ENCODE results near the gene PXDN. TPM values are rescaled to one million over a fixed set of nuclear protein-coding genes. Genes with fewer than 3 reads are reported as not detected.

Gene PXDN
- total RNA-seq, 2 donors from 2014 or later: 9.5 to 20.0 TPM

- H3K27me3 ChIP-seq: no peaks in the 10 kb centered on the region
- H3K9ac ChIP-seq (ENCODE audit: low read depth in 2 of 2, low read length in 2 of 2): no peak overlapping the region
- DNase-seq: no peak
- TF ChIP-seq, protein P1, sequence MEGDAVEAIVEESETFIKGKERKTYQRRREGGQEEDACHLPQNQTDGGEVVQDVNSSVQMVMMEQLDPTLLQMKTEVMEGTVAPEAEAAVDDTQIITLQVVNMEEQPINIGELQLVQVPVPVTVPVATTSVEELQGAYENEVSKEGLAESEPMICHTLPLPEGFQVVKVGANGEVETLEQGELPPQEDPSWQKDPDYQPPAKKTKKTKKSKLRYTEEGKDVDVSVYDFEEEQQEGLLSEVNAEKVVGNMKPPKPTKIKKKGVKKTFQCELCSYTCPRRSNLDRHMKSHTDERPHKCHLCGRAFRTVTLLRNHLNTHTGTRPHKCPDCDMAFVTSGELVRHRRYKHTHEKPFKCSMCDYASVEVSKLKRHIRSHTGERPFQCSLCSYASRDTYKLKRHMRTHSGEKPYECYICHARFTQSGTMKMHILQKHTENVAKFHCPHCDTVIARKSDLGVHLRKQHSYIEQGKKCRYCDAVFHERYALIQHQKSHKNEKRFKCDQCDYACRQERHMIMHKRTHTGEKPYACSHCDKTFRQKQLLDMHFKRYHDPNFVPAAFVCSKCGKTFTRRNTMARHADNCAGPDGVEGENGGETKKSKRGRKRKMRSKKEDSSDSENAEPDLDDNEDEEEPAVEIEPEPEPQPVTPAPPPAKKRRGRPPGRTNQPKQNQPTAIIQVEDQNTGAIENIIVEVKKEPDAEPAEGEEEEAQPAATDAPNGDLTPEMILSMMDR (IDR thresholded peaks at IDR 0.05): no peak
- no peaks in the 10 kb centered on the region for H3K9me3 ChIP-seq
- no peak overlapping the region for H3K4me3 ChIP-seq
- H3K27ac ChIP-seq: no peak overlapping the region
- H3K36me3 ChIP-seq: no peaks in the 10 kb centered on the region
- intact Hi-C loops (cut with DNase I): no loop called here
- no peaks in the 10 kb centered on the region for H3K4me1 ChIP-seq
These were observed 83.4 kb downstream of the PXDN start for GRCh38 chr2:1660656-1661640.

GRCh38 chr2:1659951-1660565 lies 84.3 kb downstream of the PXDN start:
- DNase-seq: no peak
- Histone ChIP-seq H3K27me3 (no peaks in the 10 kb centered on the region), H3K4me3 (no peak overlapping the region), H3K9me3 (no peaks in the 10 kb centered on the region), H3K4me1 (no peaks in the 10 kb centered on the region), H3K9ac (ENCODE audit: low read depth in 2 of 2, low read length in 2 of 2) (no peak overlapping the region), H3K36me3 (no peaks in the 10 kb centered on the region), H3K27ac (no peak overlapping the region)
- intact Hi-C loops (cut with DNase I): loop anchor here (5.0 kb wide), 1 partner anchor 58 kb away; no protein-coding TSS in a partner anchor
- TF ChIP-seq, protein P1 (IDR thresholded peaks at IDR 0.05): no peak

DNA sequence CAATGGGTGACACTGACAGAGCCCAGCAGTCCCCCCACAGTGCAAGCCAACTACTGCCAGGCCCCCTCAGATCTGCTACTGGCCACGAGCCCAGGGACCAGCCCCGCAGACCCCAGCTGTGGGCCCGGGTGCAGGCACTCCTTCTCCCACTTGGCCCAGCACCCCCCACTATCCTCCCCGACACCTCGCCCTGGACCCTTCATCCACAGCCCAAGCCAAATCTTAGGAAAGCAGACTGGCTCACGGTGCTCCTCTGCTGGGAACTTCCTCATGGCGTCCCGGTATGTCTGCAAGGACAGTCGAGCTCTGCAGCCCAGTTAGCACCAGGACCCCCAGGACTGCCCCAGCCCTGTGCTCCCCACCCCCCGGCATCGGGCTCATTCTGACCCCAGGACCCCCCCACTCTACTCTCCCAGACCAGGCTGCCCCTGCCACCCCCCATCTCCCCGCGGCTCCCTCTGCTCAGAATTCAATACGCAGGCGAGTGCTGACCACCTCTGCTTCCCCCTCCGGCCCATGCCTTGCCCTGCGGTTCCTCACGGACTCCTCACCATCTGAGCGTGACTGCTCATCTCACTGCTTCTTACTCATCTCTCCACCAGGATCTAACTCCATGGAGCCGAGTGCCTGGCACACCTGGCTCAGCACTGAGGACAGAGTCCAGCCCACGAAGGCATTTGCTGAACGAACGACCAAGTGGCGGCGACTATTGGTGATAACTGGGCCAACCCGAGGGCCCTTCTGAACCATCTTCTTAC lies 85.7 kb downstream of the PXDN start:
- Histone ChIP-seq H3K36me3 (no peaks in the 10 kb centered on the region), H3K4me1 (no peaks in the 10 kb centered on the region), H3K9ac (ENCODE audit: low read depth in 2 of 2, low read length in 2 of 2) (no peak overlapping the region), H3K27ac (no peak overlapping the region), H3K4me3 (no peak overlapping the region), H3K9me3 (no peaks in the 10 kb centered on the region), H3K27me3 (no peaks in the 10 kb centered on the region)
- no peak for DNase-seq
- TF ChIP-seq, protein P1 (IDR thresholded peaks at IDR 0.05): no peak
- intact Hi-C loops (cut with DNase I): loop anchor here (5.0 kb wide), 1 partner anchor 56 kb away; no protein-coding TSS in a partner anchor

DNA sequence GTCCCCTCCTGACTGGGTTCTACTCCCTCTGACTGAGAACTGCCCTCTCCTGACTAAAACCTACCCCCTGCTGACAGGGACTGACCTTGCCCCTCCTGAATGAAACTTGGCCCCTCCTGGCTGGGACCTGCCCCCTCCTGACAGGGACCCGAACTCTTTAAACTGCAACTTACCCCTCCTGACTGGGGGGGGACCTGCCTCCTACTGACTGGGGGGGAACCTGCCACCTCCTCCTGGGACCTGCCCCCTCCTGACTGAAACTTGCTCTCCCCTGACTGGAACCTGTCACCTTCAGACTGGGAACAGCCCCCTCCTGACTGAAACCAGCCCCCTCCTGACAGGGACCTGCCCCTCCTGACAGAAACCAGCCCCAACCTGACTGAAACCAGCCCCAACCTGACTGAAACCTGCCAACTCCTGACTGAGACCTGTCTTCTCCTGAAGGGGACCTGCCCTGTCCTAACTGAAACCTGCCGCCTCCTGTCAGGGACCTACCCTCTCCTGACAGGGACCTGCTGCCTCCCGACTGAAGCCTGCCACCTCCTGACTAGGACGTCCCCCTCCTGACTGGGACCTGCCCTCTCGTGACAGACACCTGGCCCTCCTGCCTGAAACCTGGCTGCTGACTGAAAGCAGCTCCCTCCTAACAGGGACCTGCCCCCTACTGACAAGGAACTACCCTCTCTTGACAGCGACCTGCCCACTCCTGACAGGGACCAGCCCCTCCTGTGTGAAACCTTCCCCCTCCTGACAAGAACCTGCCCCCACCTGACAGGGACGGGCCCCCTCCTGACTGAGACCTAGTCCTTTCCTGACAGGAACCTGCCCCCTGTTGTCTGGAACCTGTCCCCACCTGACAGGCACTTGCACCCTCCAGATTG lies 87.1 kb downstream of the PXDN start:
- TF ChIP-seq, protein P1 (IDR thresholded peaks at IDR 0.05): no peak

More for the DNA sequence above, 87.1 kb downstream of the PXDN start:
- Histone ChIP-seq H3K9ac (ENCODE audit: low read depth in 2 of 2, low read length in 2 of 2) (no peak overlapping the region), H3K27me3 (no peaks in the 10 kb centered on the region), H3K36me3 (no peaks in the 10 kb centered on the region), H3K4me3 (no peak overlapping the region), H3K4me1 (no peaks in the 10 kb centered on the region), H3K27ac (no peak overlapping the region), H3K9me3 (no peaks in the 10 kb centered on the region)
- DNase-seq: no peak
- intact Hi-C loops (cut with DNase I): loop anchor here (5.0 kb wide), 1 partner anchor 55 kb away; no protein-coding TSS in a partner anchor
